ENCODE measurements around the gene KPNA4. TPM values are rescaled to one million over a fixed set of nuclear protein-coding genes. Genes with fewer than 3 reads are reported as not detected.

Gene KPNA4
- total RNA-seq, 1 donor from 2014 or later, result 61.5 TPM

GRCh38 chr3:160598865-160599264 is 33.5 kb upstream of the KPNA4 start:
- Mint-ChIP-seq H3K4me3 (ENCODE audit: unreplicated experiment) (no peak overlapping the region), H3K36me3 (ENCODE audit: unreplicated experiment) (no peaks in the 10 kb centered on the region), H3K4me1 (ENCODE audit: low read depth, unreplicated experiment) (no peaks in the 10 kb centered on the region), H3K27me3 (ENCODE audit: unreplicated experiment) (no peaks in the 10 kb centered on the region), H3K9me3 (ENCODE audit: unreplicated experiment) (no peaks in the 10 kb centered on the region), H3K27ac (ENCODE audit: unreplicated experiment) (no peak overlapping the region)
- TF ChIP-seq CTCF (IDR thresholded peaks at IDR 0.05; ENCODE audit: partially characterized antibody, unreplicated experiment), result no peak
- no peak for DNase-seq

GRCh38 chr3:160588023-160588422 is 22.7 kb upstream of the KPNA4 start:
- Mint-ChIP-seq H3K4me1 (ENCODE audit: low read depth, unreplicated experiment) (no peaks in the 10 kb centered on the region), H3K9me3 (ENCODE audit: unreplicated experiment) (no peaks in the 10 kb centered on the region), H3K27me3 (ENCODE audit: unreplicated experiment) (peaks cover 2% of the 10 kb centered on the region), H3K27ac (ENCODE audit: unreplicated experiment) (no peak overlapping the region), H3K36me3 (ENCODE audit: unreplicated experiment) (no peaks in the 10 kb centered on the region), H3K4me3 (ENCODE audit: unreplicated experiment) (no peak overlapping the region)
- no peak for DNase-seq
- TF ChIP-seq CTCF (IDR thresholded peaks at IDR 0.05; ENCODE audit: partially characterized antibody, unreplicated experiment), result no peak

GRCh38 chr3:160587105-160587504 is 21.7 kb upstream of the KPNA4 start:
- DNase-seq, result no peak
- Mint-ChIP-seq H3K36me3 (ENCODE audit: unreplicated experiment) (peaks cover under 1% of the 10 kb centered on the region), H3K9me3 (ENCODE audit: unreplicated experiment) (no peaks in the 10 kb centered on the region), H3K4me1 (ENCODE audit: low read depth, unreplicated experiment) (no peaks in the 10 kb centered on the region), H3K27ac (ENCODE audit: unreplicated experiment) (no peak overlapping the region), H3K27me3 (ENCODE audit: unreplicated experiment) (peaks cover 2% of the 10 kb centered on the region), H3K4me3 (ENCODE audit: unreplicated experiment) (no peak overlapping the region)
- no peak for TF ChIP-seq CTCF (IDR thresholded peaks at IDR 0.05; ENCODE audit: partially characterized antibody, unreplicated experiment)

- no peak for TF ChIP-seq CTCF (IDR thresholded peaks at IDR 0.05; ENCODE audit: partially characterized antibody, unreplicated experiment)
- Mint-ChIP-seq H3K27ac (ENCODE audit: unreplicated experiment) (no peak overlapping the region), H3K36me3 (ENCODE audit: unreplicated experiment) (peaks cover 5% of the 10 kb centered on the region), H3K27me3 (ENCODE audit: unreplicated experiment) (peaks cover 2% of the 10 kb centered on the region), H3K4me3 (ENCODE audit: unreplicated experiment) (no peak overlapping the region), H3K9me3 (ENCODE audit: unreplicated experiment) (peaks cover under 1% of the 10 kb centered on the region), H3K4me1 (ENCODE audit: low read depth, unreplicated experiment) (no peaks in the 10 kb centered on the region)
- DNase-seq, result no peak
These were observed 21.3 kb upstream of the KPNA4 start for GRCh38 chr3:160586679-160587078.

- Mint-ChIP-seq H3K36me3 (ENCODE audit: unreplicated experiment) (peaks cover 9% of the 10 kb centered on the region), H3K9me3 (ENCODE audit: unreplicated experiment) (peaks cover 2% of the 10 kb centered on the region)
- DNase-seq, result no peak
These were observed 18.1 kb upstream of the KPNA4 start for GRCh38 chr3:160583451-160583850.

More at GRCh38 chr3:160583451-160583850, 18.1 kb upstream of the KPNA4 start:
- Mint-ChIP-seq H3K27ac (ENCODE audit: unreplicated experiment) (no peak overlapping the region), H3K27me3 (ENCODE audit: unreplicated experiment) (peaks cover 2% of the 10 kb centered on the region), H3K4me1 (ENCODE audit: low read depth, unreplicated experiment) (no peaks in the 10 kb centered on the region), H3K4me3 (ENCODE audit: unreplicated experiment) (no peak overlapping the region)
- no peak for TF ChIP-seq CTCF (IDR thresholded peaks at IDR 0.05; ENCODE audit: partially characterized antibody, unreplicated experiment)

Data from glutamatergic neuron (in vitro differentiated cells).